H7 (cell line): Measurements from ENCODE around the gene XXYLT1. TPM values are rescaled to one million over a fixed set of nuclear protein-coding genes. Genes with fewer than 3 reads are reported as not detected.
"Not testable (repeated sequence)": the region's sequence is repeated elsewhere in the genome, so short reads cannot be mapped to it uniquely, and the experiment has no call there.

Experiments
- DNase-seq: peaks from one replicate; pipeline ENCODE4 v3.0.0; 2012
- H3K27me3 ChIP-seq: 2 replicates; pipeline ENCODE4 v1.6.0; 2011; ENCODE audit warnings: mild to moderate bottlenecking, low read length; ENCODE audit not compliant: control insufficient read depth, insufficient read depth
- H3K36me3 ChIP-seq: replicated peaks from 2 replicates; pipeline ENCODE4 v1.5.1; 2011; ENCODE audit warnings: low read length; ENCODE audit not compliant: control insufficient read depth, insufficient read depth
- H3K4me3 ChIP-seq: 2 replicates; pipeline ENCODE4 v1.5.1; 2011; ENCODE audit warnings: low read depth, mild to moderate bottlenecking, control low read depth, low read length, moderate library complexity; ENCODE audit not compliant: insufficient read depth
- total RNA-seq: library from RNA; depleted of rRNA; stranded (reverse); fragments of >200 nt; shearing (Covaris generic); gene quantifications from 2 replicates; pipeline ENCODE4 v1.2.3, GENCODE V29; 2014

The XXYLT1 gene
- total RNA-seq, 1 experiment from 2014 or later, result 40.9 TPM

- Histone ChIP-seq H3K27me3 (no peaks in the 10 kb centered on the region), H3K36me3 (no peaks in the 10 kb centered on the region), H3K4me3 (no peak overlapping the region)
- DNase-seq, result no peak
These were observed 168.9 kb downstream of the XXYLT1 start for GRCh38 chr3:195101927-195102608.

GRCh38 chr3:195101001-195101583, 169.9 kb downstream of the XXYLT1 start:
- H3K36me3 ChIP-seq, result no peaks in the 10 kb centered on the region
- H3K27me3 ChIP-seq, result no peaks in the 10 kb centered on the region
- no peak for DNase-seq
- H3K4me3 ChIP-seq, result no peak overlapping the region

GRCh38 chr3:195099951-195100785, 170.8 kb downstream of the XXYLT1 start:
- no peak for DNase-seq
- Histone ChIP-seq H3K4me3 (no peak overlapping the region), H3K27me3 (no peaks in the 10 kb centered on the region), H3K36me3 (no peaks in the 10 kb centered on the region)

- H3K27me3 ChIP-seq, result no peaks in the 10 kb centered on the region
- no peaks in the 10 kb centered on the region for H3K36me3 ChIP-seq
- no peak for DNase-seq
- H3K4me3 ChIP-seq, result no peak overlapping the region
These were observed 172.0 kb downstream of the XXYLT1 start for GRCh38 chr3:195098741-195099525.

DNA sequence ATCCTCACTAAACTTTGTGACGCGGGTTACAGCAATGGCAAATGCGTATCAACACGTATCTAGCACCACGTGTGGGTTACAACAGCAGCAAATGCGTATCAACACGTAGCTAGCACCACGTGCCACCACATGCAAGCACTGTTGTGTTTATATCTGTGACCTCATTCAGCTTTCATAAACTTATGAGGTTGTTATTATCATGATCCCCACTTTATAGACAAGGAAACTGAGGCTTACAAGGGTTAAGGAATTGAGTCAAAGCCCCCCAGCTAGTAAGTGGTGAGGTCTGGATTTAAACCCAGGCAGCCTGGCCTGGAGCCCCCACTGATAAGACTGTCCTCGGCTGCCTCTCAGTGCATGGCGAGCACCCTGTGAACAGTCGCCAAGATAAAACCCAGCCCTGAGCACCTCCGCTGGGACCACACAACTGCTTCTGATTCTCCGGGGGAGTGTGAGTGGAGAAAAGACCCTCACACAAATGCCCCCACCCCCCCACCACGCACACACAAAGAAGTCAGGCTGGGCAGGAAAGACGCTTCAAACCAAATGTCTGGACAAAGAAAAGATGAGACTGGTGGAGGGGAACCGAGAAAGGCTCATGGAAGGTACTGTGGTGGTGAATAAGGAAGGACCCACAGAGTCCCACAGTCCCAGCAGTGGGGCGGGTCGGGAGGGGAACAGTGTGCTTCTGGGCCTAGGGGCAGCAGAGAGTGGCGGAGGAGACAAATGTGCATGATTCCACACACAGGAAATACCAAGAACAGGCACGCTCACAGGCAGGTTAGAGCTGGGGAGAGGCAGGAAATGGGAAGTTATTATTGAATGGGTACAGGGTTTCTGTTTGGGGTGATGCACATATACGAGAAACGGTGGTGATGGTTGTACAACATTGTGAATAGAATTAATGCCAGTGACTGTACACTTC, 173.4 kb downstream of the XXYLT1 start:
- no peak overlapping the region for H3K4me3 ChIP-seq
- H3K27me3 ChIP-seq, result no peaks in the 10 kb centered on the region
- H3K36me3 ChIP-seq, result no peaks in the 10 kb centered on the region
- DNase-seq, result no peak

- no peaks in the 10 kb centered on the region for H3K36me3 ChIP-seq
- H3K4me3 ChIP-seq, result no peak overlapping the region
- DNase-seq, result no peak
- H3K27me3 ChIP-seq, result no peaks in the 10 kb centered on the region
These were observed 174.3 kb downstream of the XXYLT1 start for GRCh38 chr3:195096484-195097330.

DNA sequence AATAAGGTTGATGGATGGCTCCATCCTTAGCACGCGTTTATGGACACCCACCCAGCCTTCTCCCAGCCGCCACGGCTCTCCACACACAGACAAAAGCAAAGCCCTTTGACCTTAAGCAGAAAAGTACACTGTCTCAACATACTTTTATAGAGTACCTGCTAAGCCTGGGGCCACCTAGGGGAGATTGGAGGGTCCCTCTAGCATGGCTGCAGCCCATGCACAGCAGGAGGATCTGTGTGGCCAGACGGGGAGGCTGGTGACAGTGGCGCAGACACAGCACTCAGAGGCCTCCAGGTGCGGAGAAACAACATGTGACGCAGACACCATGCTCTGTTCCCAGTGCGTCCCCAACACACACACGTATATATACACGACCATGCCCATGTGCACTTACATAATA, 174.9 kb downstream of the XXYLT1 start:
- Histone ChIP-seq H3K4me3 (no peak overlapping the region), H3K36me3 (no peaks in the 10 kb centered on the region), H3K27me3 (no peaks in the 10 kb centered on the region)
- no peak for DNase-seq

DNA sequence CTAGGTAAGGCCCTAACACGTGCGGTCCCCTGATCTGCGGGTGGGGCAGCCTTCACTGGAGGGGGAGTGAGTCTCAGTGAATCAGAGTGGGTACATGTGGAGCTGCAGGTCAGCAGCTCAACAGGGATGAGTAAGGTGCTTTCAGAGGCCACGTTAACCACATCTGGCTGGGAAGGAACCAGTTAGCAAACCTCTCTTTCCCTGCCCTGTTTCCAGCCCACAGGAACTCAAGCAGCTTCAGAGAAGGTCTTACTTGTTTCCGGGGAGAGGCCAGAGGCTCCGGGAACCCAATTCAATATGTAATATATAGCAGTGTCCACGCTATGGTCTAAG, 175.3 kb downstream of the XXYLT1 start:
- H3K4me3 ChIP-seq, result no peak overlapping the region
- DNase-seq, result no peak
- H3K27me3 ChIP-seq, result no peaks in the 10 kb centered on the region
- H3K36me3 ChIP-seq, result no peaks in the 10 kb centered on the region

GRCh38 chr3:195095035-195095703, 175.8 kb downstream of the XXYLT1 start:
- Histone ChIP-seq H3K27me3 (no peaks in the 10 kb centered on the region), H3K4me3 (no peak overlapping the region), H3K36me3 (no peaks in the 10 kb centered on the region)
- DNase-seq, result no peak

DNA sequence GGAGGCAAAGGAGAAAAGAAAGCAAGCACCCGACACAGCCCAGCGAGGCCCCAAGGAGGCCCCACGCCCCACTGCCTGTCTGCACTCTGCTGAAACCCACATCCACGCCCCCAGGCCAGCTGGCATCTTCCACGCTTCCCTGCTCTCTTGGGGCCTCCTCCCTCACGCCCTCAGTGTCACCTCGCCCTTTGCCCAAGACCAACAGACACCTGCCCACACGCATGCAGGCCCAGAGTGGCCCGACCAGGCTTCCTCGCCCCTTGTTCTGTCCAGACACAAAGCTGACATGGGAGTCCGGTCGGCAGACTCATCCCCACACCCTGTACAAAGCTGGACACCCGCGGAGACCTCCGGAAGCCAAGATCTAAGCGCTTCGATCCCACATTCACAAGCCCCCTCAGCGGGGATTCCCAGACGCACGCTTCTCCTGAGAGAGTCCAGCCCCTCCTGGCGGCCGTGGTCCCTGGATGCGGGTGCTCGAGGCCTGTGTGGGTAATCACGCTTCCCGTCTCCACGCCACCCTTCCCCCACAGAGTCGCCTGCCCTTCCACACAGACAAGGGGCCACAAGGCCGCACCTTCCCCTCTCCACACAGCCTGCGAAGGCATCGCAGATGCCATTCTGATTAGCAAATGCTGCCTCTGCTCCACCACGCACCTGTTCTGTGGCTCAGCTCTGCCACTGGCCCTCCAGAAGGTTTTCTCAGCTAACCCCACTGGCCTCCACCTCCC, 176.6 kb downstream of the XXYLT1 start:
- DNase-seq, result no peak
- Histone ChIP-seq H3K36me3 (no peaks in the 10 kb centered on the region), H3K27me3 (no peaks in the 10 kb centered on the region), H3K4me3 (no peak overlapping the region)

GRCh38 chr3:195093731-195094130, 177.2 kb downstream of the XXYLT1 start:
- Histone ChIP-seq H3K4me3 (no peak overlapping the region), H3K27me3 (no peaks in the 10 kb centered on the region), H3K36me3 (no peaks in the 10 kb centered on the region)
- no peak for DNase-seq

DNA sequence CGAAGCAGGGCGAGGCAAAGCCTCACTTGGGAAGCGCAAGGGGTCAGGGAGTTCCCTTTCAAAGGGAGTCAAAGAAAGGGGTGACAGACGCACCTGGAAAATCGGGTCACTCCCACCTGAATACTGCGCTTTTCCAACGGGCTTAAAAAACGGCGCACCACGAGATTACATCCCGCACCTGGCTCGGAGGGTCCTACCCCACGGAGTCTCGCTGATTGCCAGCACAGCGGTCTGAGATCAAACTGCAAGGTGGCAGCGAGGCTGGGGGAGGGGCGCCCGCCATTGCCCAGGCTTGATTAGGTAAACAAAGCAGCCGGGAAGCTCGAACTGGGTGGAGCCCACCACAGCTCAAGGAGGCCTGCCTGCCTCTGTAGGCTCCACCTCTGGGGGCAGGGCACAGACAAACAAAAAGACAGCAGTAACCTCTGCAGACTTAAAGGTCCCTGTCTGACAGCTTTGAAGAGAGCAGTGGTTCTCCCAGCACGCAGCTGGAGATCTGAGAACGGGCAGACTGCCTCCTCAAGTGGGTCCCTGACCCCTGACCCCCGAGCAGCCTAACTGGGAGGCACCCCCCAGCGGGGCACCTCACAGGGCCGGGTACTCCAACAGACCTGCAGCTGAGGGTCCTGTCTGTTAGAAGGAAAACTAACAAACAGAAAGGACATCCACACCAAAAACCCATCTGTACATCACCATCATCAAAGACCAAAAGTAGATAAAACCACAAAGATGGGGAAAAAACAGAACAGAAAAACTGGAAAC, 182.9 kb downstream of the XXYLT1 start:
- H3K27me3 ChIP-seq, H3K36me3 ChIP-seq, DNase-seq: not testable (repeated sequence)
- H3K4me3 ChIP-seq, result peak overlapping the region; percentile 41
